ENCODE measurements around the gene PIGP.

DNA sequence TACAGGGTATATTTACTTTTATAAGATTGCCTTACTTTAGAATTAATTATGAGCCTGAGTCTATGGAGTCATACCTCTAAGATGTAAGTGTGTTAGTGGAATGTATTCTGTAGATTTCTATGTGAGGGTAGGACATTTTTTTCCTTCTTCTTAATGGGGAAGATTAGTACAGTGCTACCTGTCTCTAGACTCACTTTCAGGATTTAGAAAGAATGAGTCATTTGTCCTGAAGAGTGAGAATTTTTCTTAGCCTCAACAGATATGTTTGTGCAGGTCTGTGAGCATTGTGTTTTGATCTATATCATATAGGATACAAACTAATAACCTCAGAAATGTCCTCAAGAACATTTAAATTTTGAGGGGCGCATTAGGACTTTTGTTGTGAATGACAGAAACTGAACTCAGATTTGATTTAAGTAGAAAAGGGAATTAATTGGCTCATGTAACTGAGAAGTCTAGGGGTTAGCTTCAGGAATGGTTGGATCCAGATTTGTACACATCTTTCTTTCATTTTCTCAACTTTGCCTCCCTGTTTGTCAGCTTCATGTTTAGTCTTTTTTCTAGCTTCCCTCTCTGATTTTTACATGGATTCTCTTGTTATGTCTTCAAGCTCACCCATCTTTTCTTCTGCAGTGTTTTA lies 45.4 kb upstream of the PIGP start:
- TF ChIP-seq CTCF (IDR thresholded peaks at IDR 0.05) (no peak), EZH2 (IDR thresholded peaks at IDR 0.05; ENCODE audit: borderline replicate concordance, insufficient read depth, low read depth, low read length, poor library complexity, severe bottlenecking) (no peak)

Data from B cell (primary cell).